T-helper 1 cell (primary cell): ENCODE measurements around the gene MZT2A.
A peak's percentile ranks its signal among the peaks of the same experiment; 100 is the strongest.
"Not testable (repeated sequence)": the region's sequence is repeated elsewhere in the genome, so short reads cannot be mapped to it uniquely, and the experiment has no call there.

Experiments used
- DNase-seq, 5 donors: peaks; one replicate each; pipeline ENCODE4 v3.0.0-alpha.2; 2012 to 2020

Gene MZT2A

GRCh38 chr2:131490616-131491468 is 1.4 kb downstream of the MZT2A start:
- peak in 3 of 5 donors; percentile 13 to 34 (median 20) for DNase-seq

- DNase-seq = no peak
Measured at GRCh38 chr2:131488306-131489205, 3.6 kb downstream of the MZT2A start.

- not testable (repeated sequence) for DNase-seq
Measured at GRCh38 chr2:131486201-131486902, 5.8 kb downstream of the MZT2A start.

GRCh38 chr2:131484906-131485460 is 7.2 kb downstream of the MZT2A start:
- not testable (repeated sequence) for DNase-seq

GRCh38 chr2:131483981-131484820 is 8.0 kb downstream of the MZT2A start:
- DNase-seq = not testable (repeated sequence)

- DNase-seq = not testable (repeated sequence)
Measured at GRCh38 chr2:131482506-131483155, 9.6 kb downstream of the MZT2A start.

- not testable (repeated sequence) for DNase-seq
Measured at GRCh38 chr2:131480351-131480750, 11.8 kb downstream of the MZT2A start.

GRCh38 chr2:131478850-131479461 is 13.2 kb downstream of the MZT2A start:
- not testable (repeated sequence) for DNase-seq

- DNase-seq = not testable (repeated sequence)
Measured at GRCh38 chr2:131478074-131478849, 13.9 kb downstream of the MZT2A start.

GRCh38 chr2:131477227-131477626 is 15.0 kb downstream of the MZT2A start:
- DNase-seq = not testable (repeated sequence)

GRCh38 chr2:131476363-131476762 is 15.8 kb downstream of the MZT2A start:
- not testable (repeated sequence) for DNase-seq

- DNase-seq = no peak
Measured at GRCh38 chr2:131475831-131476230, 16.4 kb downstream of the MZT2A start, which contains the start of gene TUBA3D. Gene TUBA3D, plus strand, starts transcription at chr2:131476119. Its CDS starts 81 bp downstream, at chr2:131476200.

- not testable (repeated sequence) for DNase-seq
Measured at GRCh38 chr2:131473266-131473665, 18.9 kb downstream of the MZT2A start.

- not testable (repeated sequence) for DNase-seq
Measured at GRCh38 chr2:131471624-131472023, 20.6 kb downstream of the MZT2A start.

- not testable (repeated sequence) for DNase-seq
Measured at GRCh38 chr2:131470944-131471343, 21.3 kb downstream of the MZT2A start.

- DNase-seq = not testable (repeated sequence)
Measured at GRCh38 chr2:131467722-131468121, 24.5 kb downstream of the MZT2A start.

- DNase-seq = not testable (repeated sequence)
Measured at GRCh38 chr2:131454914-131455313, 37.3 kb downstream of the MZT2A start.

- DNase-seq = not testable (repeated sequence)
Measured at GRCh38 chr2:131451265-131451949, 40.8 kb downstream of the MZT2A start.

- DNase-seq = not testable (repeated sequence)
Measured at GRCh38 chr2:131447981-131448380, 44.2 kb downstream of the MZT2A start.
